Lower leg skin (tissue), 4 donors: ENCODE measurements around the gene KRTAP4-9. TPM values are rescaled to one million over a fixed set of nuclear protein-coding genes. Genes with fewer than 3 reads are reported as not detected.
"Not testable (repeated sequence)": the region's sequence is repeated elsewhere in the genome, so short reads cannot be mapped to it uniquely, and the experiment has no call there.

Experiments
- DNase-seq, 2 donors: peaks; one replicate each; pipeline ENCODE4 v3.0.0-alpha.2; 2019; ENCODE audit warnings: low spot score in 2 of 2
- H3K4me3 ChIP-seq: fragments of 200-600 bp; sonication (generic); 2 replicates; pipeline ENCODE4 v1.5.1; 2017; ENCODE audit warnings: mild to moderate bottlenecking, low read depth; ENCODE audit not compliant: poor library complexity, severe bottlenecking
- CTCF ChIP-seq, 3 donors: fragments of 450-650 bp; IDR thresholded peaks; one replicate each; pipeline ENCODE4 v1.5.1; 2016; ENCODE audit warnings: antibody characterized with exemption in 3 of 3, mild to moderate bottlenecking in 3 of 3, moderate library complexity in 2 of 3
- POLR2A ChIP-seq, 2 donors: fragments of 450-650 bp; IDR thresholded peaks; one replicate each; pipeline ENCODE4 v1.6.1; 2016 to 2017; ENCODE audit warnings: antibody characterized with exemption in 2 of 2, mild to moderate bottlenecking in 1 of 2, moderate library complexity in 1 of 2
- WGBS, 2 donors: methylation state at CpG; one replicate each; pipeline ENCODE4 v1.1.5; 2018; 5-methylcytosine and 5-hydroxymethylcytosine counted together
- intact Hi-C: fragments of 100-400 bp; cut with DNase I; formaldehyde crosslinking; loops from one replicate; pipeline ENCODE4 v1.15.0; 2023; ENCODE audit warnings: low total_unique reads
- total RNA-seq, 4 donors: library from RNA; depleted of rRNA; stranded (reverse); fragments of >200 nt; gene quantifications; one replicate each; pipeline ENCODE4 v1.1.0, GENCODE V29; 2016

KRTAP4-9 gene
- total RNA-seq, 4 donors from 2014 or later = 0.44 to 73.5 (median 2.6) TPM; not detected in 1

GRCh38 chr17:41071606-41072360, 33.4 kb upstream of the KRTAP4-9 start:
- intact Hi-C loops = no loop called here
- DNase-seq = no peak
- 86 to 93% methylated on average over 5 of the region's 5 CpGs for WGBS, 2 donors
- TF ChIP-seq POLR2A (IDR thresholded peaks at IDR 0.05) (no peak), CTCF (IDR thresholded peaks at IDR 0.05) (no peak)
- H3K4me3 ChIP-seq = no peak overlapping the region

GRCh38 chr17:41073676-41074075, 31.5 kb upstream of the KRTAP4-9 start:
- no peak overlapping the region for H3K4me3 ChIP-seq
- WGBS, 2 donors = 94% methylated on average over 2 of the region's 2 CpGs
- TF ChIP-seq CTCF (IDR thresholded peaks at IDR 0.05) (no peak), POLR2A (IDR thresholded peaks at IDR 0.05) (no peak)
- intact Hi-C loops = no loop called here
- no peak for DNase-seq

- TF ChIP-seq CTCF (IDR thresholded peaks at IDR 0.05) = no peak
- TF ChIP-seq POLR2A (IDR thresholded peaks at IDR 0.05) = no peak
- no peak for DNase-seq
- H3K4me3 ChIP-seq = no peak overlapping the region
- intact Hi-C loops = no loop called here
Measured at GRCh38 chr17:41076788-41077187, 28.4 kb upstream of the KRTAP4-9 start.

GRCh38 chr17:41082626-41083025, 22.6 kb upstream of the KRTAP4-9 start:
- no peak for DNase-seq
- no peak for TF ChIP-seq POLR2A (IDR thresholded peaks at IDR 0.05)
- no peak for TF ChIP-seq CTCF (IDR thresholded peaks at IDR 0.05)
- H3K4me3 ChIP-seq = no peak overlapping the region
- 43 to 44% methylated on average over 4 of the region's 4 CpGs for WGBS, 2 donors
- intact Hi-C loops = no loop called here

GRCh38 chr17:41083427-41083826, 21.8 kb upstream of the KRTAP4-9 start:
- DNase-seq = not testable (repeated sequence)

GRCh38 chr17:41084100-41084856, 20.9 kb upstream of the KRTAP4-9 start, which contains the start of gene KRTAP4-7:
Gene KRTAP4-7, plus strand, starts transcription at chr17:41084150. Its CDS starts 57 bp downstream, at chr17:41084207.
- WGBS, 2 donors = 84 to 87% methylated on average over 7 to 11 of the region's 14 CpGs
- H3K4me3 ChIP-seq, intact Hi-C loops: not testable (repeated sequence)
- peak in 1 of 2 donors; percentile 54 for DNase-seq

More at GRCh38 chr17:41083427-41083826, 21.8 kb upstream of the KRTAP4-9 start:
- 51 to 59% methylated on average over 2 of the region's 2 CpGs for WGBS, 2 donors
- H3K4me3 ChIP-seq, intact Hi-C loops: not testable (repeated sequence)

GRCh38 chr17:41088760-41089352, 16.3 kb upstream of the KRTAP4-9 start:
- H3K4me3 ChIP-seq, DNase-seq, intact Hi-C loops: not testable (repeated sequence)
- WGBS, 2 donors = 51 to 67% methylated on average over 4 of the region's 4 CpGs
